SU-DHL-6 (cell line): ENCODE measurements around the gene ZNF716.
"Not testable (repeated sequence)": the region's sequence is repeated elsewhere in the genome, so short reads cannot be mapped to it uniquely, and the experiment has no call there.

Experiments
- H2AFZ ChIP-seq: fragments of 200-600 bp; sonication (generic); 2 replicates; pipeline ENCODE4 v1.6.1; 2014; ENCODE audit warnings: low read depth, mild to moderate bottlenecking, moderate library complexity, mixed read lengths, antibody characterized with exemption, low read length; ENCODE audit not compliant: severe bottlenecking
- H3F3A ChIP-seq: fragments of 200-600 bp; shearing (Covaris generic); 2 replicates; pipeline ENCODE4 v1.6.0; 2016; ENCODE audit warnings: antibody characterized with exemption, mild to moderate bottlenecking; ENCODE audit not compliant: insufficient read depth
- H3K27ac ChIP-seq: fragments of 200-600 bp; sonication (generic); 2 replicates; pipeline ENCODE4 v1.5.1; 2016; ENCODE audit warnings: low read depth, mild to moderate bottlenecking, low read length, moderate library complexity, mixed read lengths
- H3K27me3 ChIP-seq: fragments of 200-600 bp; sonication (generic), shearing (Covaris generic); 2 replicates; pipeline ENCODE4 v1.6.0; 2014; ENCODE audit warnings: mild to moderate bottlenecking, low read length
- H3K36me3 ChIP-seq: fragments of 200-600 bp; sonication (generic); 2 replicates; pipeline ENCODE4 v1.6.1; 2014; ENCODE audit warnings: mild to moderate bottlenecking, low read length, mixed read lengths
- H3K4me2 ChIP-seq: fragments of 300-600, 200-600 bp; shearing (Covaris generic), sonication (generic); 2 replicates; pipeline ENCODE4 v1.6.0; 2014; ENCODE audit warnings: low read length, low read depth, mild to moderate bottlenecking; ENCODE audit not compliant: poor library complexity, severe bottlenecking
- H3K4me3 ChIP-seq: fragments of 200-600 bp; sonication (generic); 2 replicates; pipeline ENCODE4 v1.5.1; 2014; ENCODE audit warnings: antibody characterized with exemption, low read length, mild to moderate bottlenecking, mixed read lengths; ENCODE audit not compliant: insufficient read depth, poor library complexity, severe bottlenecking
- H3K79me2 ChIP-seq: fragments of 200-600 bp; sonication (generic); 2 replicates; pipeline ENCODE4 v1.6.1; 2014; ENCODE audit warnings: mild to moderate bottlenecking, low read length, moderate library complexity; ENCODE audit not compliant: insufficient read depth
- H3K9ac ChIP-seq: fragments of 200-600 bp; sonication (generic); 2 replicates; pipeline ENCODE4 v1.7.0; 2014; ENCODE audit warnings: mild to moderate bottlenecking, low read length
- H3K9me2 ChIP-seq: fragments of 200-600 bp; sonication (generic); replicated peaks from 2 replicates; pipeline ENCODE4 v1.6.1; 2014; ENCODE audit warnings: low read length; ENCODE audit not compliant: insufficient read depth
- H3K9me3 ChIP-seq: fragments of 200-600 bp; sonication (generic); 2 replicates; pipeline ENCODE4 v1.6.1; 2014; ENCODE audit warnings: low read length, mixed read lengths; ENCODE audit not compliant: insufficient read depth
- H4K20me1 ChIP-seq: fragments of 200-600 bp; sonication (generic); 2 replicates; pipeline ENCODE4 v1.6.1; 2014; ENCODE audit warnings: low read depth, mild to moderate bottlenecking, antibody characterized with exemption, low read length, moderate library complexity, mixed read lengths
- CTCF ChIP-seq: fragments of 200-600 bp; sonication (generic); IDR thresholded peaks from one replicate; pipeline ENCODE4 v1.5.1; 2017; ENCODE audit warnings: antibody characterized with exemption, mild to moderate bottlenecking, low read length, moderate library complexity; ENCODE audit not compliant: insufficient read depth, poor library complexity, severe bottlenecking
- EZH2phosphoT487 ChIP-seq: fragments of 200-600 bp; sonication (generic), shearing (Covaris generic); conservative IDR thresholded peaks from 2 replicates; pipeline ENCODE4 v1.6.1; 2018; ENCODE audit warnings: mild to moderate bottlenecking, antibody characterized with exemption, low read length, moderate library complexity, mixed read lengths

Gene ZNF716

GRCh38 chr7:57449904-57450303 lies at the start of gene ZNF716:
Gene ZNF716, plus strand, starts transcription at chr7:57450177. Its CDS starts 112 bp downstream, at chr7:57450289.
- H3K9ac ChIP-seq = no peak within 1 kb of the TSS
- no peak within 1 kb of the TSS for H3K4me3 ChIP-seq
- H3K27me3 ChIP-seq = no peaks in the 10 kb centered on the region
- no peaks in the 10 kb centered on the region for H3K9me2 ChIP-seq
- no peak within 1 kb of the TSS for H2AFZ ChIP-seq
- no peaks in the 10 kb centered on the region for H3K79me2 ChIP-seq
- TF ChIP-seq EZH2phosphoT487 = no peak
- no peak for TF ChIP-seq CTCF
- no peaks in the 10 kb centered on the region for H4K20me1 ChIP-seq
- H3K36me3 ChIP-seq = no peaks in the 10 kb centered on the region
- H3K9me3 ChIP-seq = peaks cover 9% of the 10 kb centered on the region; the same call in 1 of the 2 replicates
- no peaks in the 10 kb centered on the region for H3F3A ChIP-seq
- H3K27ac ChIP-seq = no peak within 1 kb of the TSS
- no peak within 1 kb of the TSS for H3K4me2 ChIP-seq

- H3K27me3 ChIP-seq = no peaks in the 10 kb centered on the region
- no peak overlapping the region for H2AFZ ChIP-seq
- no peaks in the 10 kb centered on the region for H3K79me2 ChIP-seq
- no peaks in the 10 kb centered on the region for H3K36me3 ChIP-seq
- H3K4me2 ChIP-seq = no peak overlapping the region
- TF ChIP-seq CTCF = no peak
- no peak overlapping the region for H3K4me3 ChIP-seq
- H3F3A ChIP-seq = no peaks in the 10 kb centered on the region
- H3K9me2 ChIP-seq = no peaks in the 10 kb centered on the region
- H4K20me1 ChIP-seq = no peaks in the 10 kb centered on the region
- H3K9ac ChIP-seq = no peak overlapping the region
- H3K9me3 ChIP-seq = peaks cover 4% of the 10 kb centered on the region; the same call in 1 of the 2 replicates
- H3K27ac ChIP-seq = no peak overlapping the region
These were observed 49.3 kb upstream of the ZNF716 start for GRCh38 chr7:57400531-57401155.

- not testable (repeated sequence) for H3K36me3 ChIP-seq, H3K27me3 ChIP-seq, H2AFZ ChIP-seq, H4K20me1 ChIP-seq, H3K27ac ChIP-seq, H3F3A ChIP-seq, H3K4me2 ChIP-seq, H3K4me3 ChIP-seq, H3K9me3 ChIP-seq, H3K9ac ChIP-seq, H3K9me2 ChIP-seq, H3K79me2 ChIP-seq
These were observed 46.9 kb upstream of the ZNF716 start for GRCh38 chr7:57403051-57403450.

- no peak overlapping the region for H3K4me2 ChIP-seq
- no peaks in the 10 kb centered on the region for H3F3A ChIP-seq
- H3K79me2 ChIP-seq = no peaks in the 10 kb centered on the region
- H3K36me3 ChIP-seq = no peaks in the 10 kb centered on the region
- no peaks in the 10 kb centered on the region for H3K9me2 ChIP-seq
- no peak for TF ChIP-seq CTCF
- no peak for TF ChIP-seq EZH2phosphoT487
- H3K9me3 ChIP-seq = peaks cover 4% of the 10 kb centered on the region; the same call in 1 of the 2 replicates
- H3K4me3 ChIP-seq = no peak overlapping the region
- H3K9ac ChIP-seq = no peak overlapping the region
- no peak overlapping the region for H3K27ac ChIP-seq
- H3K27me3 ChIP-seq = no peaks in the 10 kb centered on the region
- H4K20me1 ChIP-seq = no peaks in the 10 kb centered on the region
- H2AFZ ChIP-seq = no peak overlapping the region
These were observed 46.2 kb upstream of the ZNF716 start for GRCh38 chr7:57403601-57404342.
